Dendritic cell treated with granulocyte-macrophage colony-stimulating factor and Interleukin-4, amounts not matched to agents 40 ng/mL and 50 ng/mL, for 4 days (primary cell): ENCODE measurements around the gene TENT5C.
A peak's percentile ranks its signal among the peaks of the same experiment; 100 is the strongest.

Experiments
- H3K27ac Mint-ChIP-seq: one replicate; pipeline ENCODE4 v1.8.0; 2022; ENCODE audit warnings: mild to moderate bottlenecking, mixed read lengths
- H3K27me3 Mint-ChIP-seq: one replicate; pipeline ENCODE4 v1.8.0; 2022; ENCODE audit warnings: mild to moderate bottlenecking, mixed read lengths
- H3K36me3 Mint-ChIP-seq: one replicate; pipeline ENCODE4 v1.8.0; 2022; ENCODE audit warnings: low read depth, mixed read lengths
- H3K4me1 Mint-ChIP-seq: one replicate; pipeline ENCODE4 v1.8.0; 2022; ENCODE audit warnings: low read depth, mixed read lengths
- H3K4me3 Mint-ChIP-seq: one replicate; pipeline ENCODE4 v1.8.0; 2022; ENCODE audit warnings: mild to moderate bottlenecking, moderate library complexity, mixed read lengths
- H3K9me3 Mint-ChIP-seq: one replicate; pipeline ENCODE4 v1.8.0; 2022; ENCODE audit warnings: mixed read lengths
- intact Hi-C: fragments of 100-400 bp; cut with micrococcal nuclease; formaldehyde crosslinking; loops from one replicate; pipeline ENCODE4 v1.15.0; 2022

Gene TENT5C

GRCh38 chr1:117591252-117591651, 14.6 kb upstream of the TENT5C start:
- Mint-ChIP-seq H3K27me3 (no peaks in the 10 kb centered on the region), H3K36me3 (no peaks in the 10 kb centered on the region), H3K4me3 (no peak overlapping the region), H3K27ac (no peak overlapping the region), H3K4me1 (peaks cover 5% of the 10 kb centered on the region), H3K9me3 (no peaks in the 10 kb centered on the region)
- intact Hi-C loops = no loop called here

GRCh38 chr1:117592155-117592554, 13.7 kb upstream of the TENT5C start:
- Mint-ChIP-seq H3K9me3 (no peaks in the 10 kb centered on the region), H3K27ac (no peak overlapping the region), H3K36me3 (no peaks in the 10 kb centered on the region), H3K4me1 (peaks cover 5% of the 10 kb centered on the region), H3K27me3 (no peaks in the 10 kb centered on the region), H3K4me3 (no peak overlapping the region)
- intact Hi-C loops = no loop called here

GRCh38 chr1:117594261-117594990, 11.4 kb upstream of the TENT5C start:
- H3K27me3 Mint-ChIP-seq = peaks cover 3% of the 10 kb centered on the region
- peaks cover 3% of the 10 kb centered on the region for H3K4me1 Mint-ChIP-seq
- H3K36me3 Mint-ChIP-seq = no peaks in the 10 kb centered on the region
- no peak overlapping the region for H3K4me3 Mint-ChIP-seq
- H3K9me3 Mint-ChIP-seq = no peaks in the 10 kb centered on the region
- intact Hi-C loops = no loop called here
- H3K27ac Mint-ChIP-seq = no peak overlapping the region

- Mint-ChIP-seq H3K36me3 (no peaks in the 10 kb centered on the region), H3K9me3 (no peaks in the 10 kb centered on the region), H3K27me3 (peaks cover 7% of the 10 kb centered on the region), H3K27ac (no peak overlapping the region), H3K4me3 (no peak overlapping the region), H3K4me1 (no peaks in the 10 kb centered on the region)
- intact Hi-C loops = no loop called here
Measured at GRCh38 chr1:117596023-117596720, 9.7 kb upstream of the TENT5C start.

GRCh38 chr1:117598489-117598888, 7.4 kb upstream of the TENT5C start:
- intact Hi-C loops = no loop called here
- Mint-ChIP-seq H3K4me3 (no peak overlapping the region), H3K9me3 (no peaks in the 10 kb centered on the region), H3K27ac (no peak overlapping the region), H3K27me3 (peaks cover 17% of the 10 kb centered on the region), H3K4me1 (no peaks in the 10 kb centered on the region), H3K36me3 (no peaks in the 10 kb centered on the region)

GRCh38 chr1:117599286-117600221, 6.3 kb upstream of the TENT5C start:
- Mint-ChIP-seq H3K27me3 (peaks cover 28% of the 10 kb centered on the region), H3K4me3 (no peak overlapping the region), H3K4me1 (no peaks in the 10 kb centered on the region), H3K36me3 (no peaks in the 10 kb centered on the region), H3K9me3 (no peaks in the 10 kb centered on the region), H3K27ac (no peak overlapping the region)
- intact Hi-C loops = loop anchor here (10.0 kb wide), 2 partner anchors 135 to 1105 kb away; no protein-coding TSS in a partner anchor

GRCh38 chr1:117600325-117600943, 5.4 kb upstream of the TENT5C start:
- H3K9me3 Mint-ChIP-seq = no peaks in the 10 kb centered on the region
- H3K27me3 Mint-ChIP-seq = peaks cover 34% of the 10 kb centered on the region
- intact Hi-C loops = loop anchor here (10.0 kb wide), 2 partner anchors 134 to 1106 kb away; no protein-coding TSS in a partner anchor
- no peaks in the 10 kb centered on the region for H3K36me3 Mint-ChIP-seq
- peaks cover 3% of the 10 kb centered on the region for H3K4me1 Mint-ChIP-seq
- no peak overlapping the region for H3K27ac Mint-ChIP-seq
- no peak overlapping the region for H3K4me3 Mint-ChIP-seq

- intact Hi-C loops = loop anchor here (10.0 kb wide), 2 partner anchors 134 to 1106 kb away; no protein-coding TSS in a partner anchor
- no peak overlapping the region for H3K4me3 Mint-ChIP-seq
- peaks cover 6% of the 10 kb centered on the region for H3K4me1 Mint-ChIP-seq
- peaks cover 37% of the 10 kb centered on the region for H3K27me3 Mint-ChIP-seq
- H3K9me3 Mint-ChIP-seq = no peaks in the 10 kb centered on the region
- no peak overlapping the region for H3K27ac Mint-ChIP-seq
- H3K36me3 Mint-ChIP-seq = no peaks in the 10 kb centered on the region
Measured at GRCh38 chr1:117600966-117601365, 4.9 kb upstream of the TENT5C start.

- H3K27me3 Mint-ChIP-seq = peaks cover 54% of the 10 kb centered on the region
- no peak overlapping the region for H3K27ac Mint-ChIP-seq
- H3K4me3 Mint-ChIP-seq = no peak overlapping the region
- no peaks in the 10 kb centered on the region for H3K36me3 Mint-ChIP-seq
- H3K9me3 Mint-ChIP-seq = no peaks in the 10 kb centered on the region
- intact Hi-C loops = loop anchor here (10.0 kb wide), 2 partner anchors 132 to 1108 kb away; no protein-coding TSS in a partner anchor
- peaks cover 23% of the 10 kb centered on the region for H3K4me1 Mint-ChIP-seq
Measured at GRCh38 chr1:117602862-117603261, 3.0 kb upstream of the TENT5C start.

GRCh38 chr1:117605164-117605773, 579 bp upstream of the TENT5C start:
- peaks cover 23% of the 10 kb centered on the region for H3K4me1 Mint-ChIP-seq
- intact Hi-C loops = loop anchor here (2.0 to 10.0 kb wide), 3 partner anchors 130 to 1110 kb away; no protein-coding TSS in a partner anchor

GRCh38 chr1:117606649-117607430, 992 bp downstream of the TENT5C start:
- intact Hi-C loops = loop anchor here (10.0 kb wide), 2 partner anchors 128 to 1112 kb away; no protein-coding TSS in a partner anchor
- Mint-ChIP-seq H3K27ac (peak overlapping the region; percentile 39), H3K4me1 (peaks cover 23% of the 10 kb centered on the region)

More at GRCh38 chr1:117605164-117605773, 579 bp upstream of the TENT5C start:
- Mint-ChIP-seq H3K27ac (peak overlapping the region; percentile 69), H3K27me3 (peaks cover 60% of the 10 kb centered on the region), H3K9me3 (no peaks in the 10 kb centered on the region), H3K4me3 (peak overlapping the region; percentile 89), H3K36me3 (no peaks in the 10 kb centered on the region)

GRCh38 chr1:117607471-117607870, 1.6 kb downstream of the TENT5C start:
- H3K4me3 Mint-ChIP-seq = peak overlapping the region; percentile 18
- intact Hi-C loops = loop anchor here (10.0 kb wide), 2 partner anchors 127 to 1113 kb away; no protein-coding TSS in a partner anchor
- no peaks in the 10 kb centered on the region for H3K36me3 Mint-ChIP-seq
- H3K4me1 Mint-ChIP-seq = peaks cover 24% of the 10 kb centered on the region
- no peaks in the 10 kb centered on the region for H3K9me3 Mint-ChIP-seq
- no peak overlapping the region for H3K27ac Mint-ChIP-seq
- H3K27me3 Mint-ChIP-seq = peaks cover 53% of the 10 kb centered on the region

More at GRCh38 chr1:117606649-117607430, 992 bp downstream of the TENT5C start:
- H3K9me3 Mint-ChIP-seq = no peaks in the 10 kb centered on the region
- H3K4me3 Mint-ChIP-seq = peak overlapping the region; percentile 79
- H3K36me3 Mint-ChIP-seq = no peaks in the 10 kb centered on the region
- peaks cover 55% of the 10 kb centered on the region for H3K27me3 Mint-ChIP-seq
